ENCODE data around the gene SLC39A2.

DNA sequence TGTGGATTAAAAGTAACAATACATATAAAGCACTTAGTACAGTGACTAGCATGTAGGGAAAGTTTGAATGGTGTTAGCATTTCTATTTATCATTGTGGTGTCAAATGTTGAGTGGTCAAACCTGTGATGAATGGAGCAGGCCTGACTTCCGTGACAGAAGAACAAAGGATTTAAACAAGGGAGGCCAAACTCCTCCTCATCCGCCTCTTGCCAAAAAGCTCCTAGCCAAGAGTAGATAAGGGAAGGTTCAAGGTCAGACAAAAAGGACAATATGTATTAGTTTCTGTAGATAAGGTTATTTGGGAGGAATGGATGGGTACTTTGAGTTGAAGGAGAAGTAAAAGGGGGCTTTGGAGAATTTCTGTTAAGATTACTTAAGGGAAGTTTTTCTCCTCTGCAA lies 49.5 kb downstream of the SLC39A2 start:
- TF ChIP-seq CTCF (conservative IDR thresholded peaks at IDR 0.05 in 1 of 2, IDR thresholded peaks at IDR 0.05 in 1 of 2; ENCODE audit: extremely low read depth in 1 of 2, insufficient read depth in 1 of 2, low read depth in 1 of 2, low read length in 2 of 2) (no peak), EZH2 (IDR thresholded peaks at IDR 0.05; ENCODE audit: borderline replicate concordance, low read length) (no peak)
